Measurements from ENCODE around the gene WNT7A.
"Not testable (repeated sequence)": the region's sequence is repeated elsewhere in the genome, so short reads cannot be mapped to it uniquely, and the experiment has no call there.

Gene WNT7A

DNA sequence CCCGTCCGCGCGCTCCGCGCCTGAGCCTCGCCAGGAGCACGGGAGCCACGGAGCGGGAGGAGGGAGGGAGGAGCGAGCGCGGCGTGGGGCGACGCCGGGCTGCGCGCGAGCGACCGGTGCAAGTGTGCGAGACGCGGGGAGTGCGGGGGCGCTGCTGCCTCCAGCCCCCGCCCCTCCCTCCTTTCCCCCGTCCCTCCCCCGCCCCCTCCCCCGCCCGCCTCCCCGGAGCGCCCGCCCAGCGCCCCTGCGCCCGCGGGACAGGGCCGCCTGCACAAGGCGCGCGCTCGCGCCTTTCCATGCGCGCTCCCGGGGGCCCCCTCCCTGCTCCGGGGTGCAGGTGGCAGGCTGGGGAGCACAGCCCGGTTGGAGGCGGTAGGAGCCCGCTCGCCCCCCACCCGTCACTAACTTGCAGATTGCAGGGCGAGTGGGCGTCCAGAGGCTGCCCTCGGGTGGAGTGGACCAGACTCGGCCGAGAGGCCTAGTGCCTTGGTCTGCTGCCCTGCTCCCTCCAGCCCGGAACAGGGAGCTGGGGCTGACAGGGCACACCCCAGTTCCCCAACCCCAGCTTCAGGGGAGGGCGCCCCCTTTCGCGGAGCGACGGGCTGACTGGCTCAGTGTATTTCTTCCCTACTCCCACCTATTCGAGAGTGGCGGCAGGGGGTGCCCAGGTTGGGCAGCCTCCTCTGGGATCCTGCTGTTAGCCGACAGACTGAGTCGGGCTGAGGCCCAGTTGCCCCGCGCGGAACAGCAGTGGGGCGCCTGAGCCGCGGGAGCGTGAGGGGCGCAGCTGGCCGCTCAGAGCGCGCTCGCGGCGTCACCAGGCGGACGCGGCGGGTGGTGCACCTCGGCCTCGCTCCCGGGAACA, at the start of gene WNT7A:
Gene WNT7A, minus strand, starts transcription at position 126 of the 865 bp plus-strand sequence. CDS start 255 bp downstream, outside the sequence.
- Histone ChIP-seq H3K9me3 (ENCODE audit: insufficient read depth, low read length) (peaks cover 4% of the 10 kb centered on the region; the same call in 1 of the 2 replicates), H3K4me1 (ENCODE audit: insufficient read depth, insufficient read length) (no peaks in the 10 kb centered on the region), H3K4me3 (ENCODE audit: insufficient read length, low read depth) (peak within 1 kb of the TSS; percentile 49), H3K36me3 (ENCODE audit: insufficient read depth, insufficient read length, low read length) (no peaks in the 10 kb centered on the region), H3K27me3 (ENCODE audit: insufficient read depth, insufficient read length) (peaks cover 90% of the 10 kb centered on the region), H3K9ac (ENCODE audit: insufficient read length, low read depth) (peak within 1 kb of the TSS; percentile 72)
- DNase-seq (ENCODE audit: low read depth, low spot score), result no peak
- TF ChIP-seq ZNF274 (IDR thresholded peaks at IDR 0.05; ENCODE audit: low read depth, low read length) (no peak), YY1 (IDR thresholded peaks at IDR 0.05; ENCODE audit: insufficient read depth, insufficient read length) (no peak), SUZ12 (IDR thresholded peaks at IDR 0.05; ENCODE audit: extremely low read depth, insufficient read depth, insufficient read length) (no peak)

DNA sequence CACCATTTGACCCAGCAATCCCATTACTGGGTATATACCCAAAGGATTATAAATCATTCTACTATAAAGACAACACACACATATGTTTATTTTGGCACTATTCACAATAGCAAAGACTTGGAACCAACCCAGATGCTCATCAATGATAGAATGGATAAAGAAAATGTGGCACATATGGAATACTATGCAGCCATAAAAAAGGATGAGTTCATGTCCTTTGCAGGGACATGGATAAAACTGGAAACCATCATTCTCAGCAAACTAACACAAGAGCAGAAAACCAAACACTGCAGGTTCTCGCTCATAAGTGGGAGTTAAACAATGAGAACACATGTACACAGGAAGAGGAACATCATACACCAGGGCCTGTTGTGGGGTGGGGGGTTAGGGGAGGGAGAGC, 48.9 kb upstream of the WNT7A start:
- H3K9ac ChIP-seq (ENCODE audit: insufficient read length, low read depth); H3K36me3 ChIP-seq (ENCODE audit: insufficient read depth, insufficient read length, low read length); H3K4me3 ChIP-seq (ENCODE audit: insufficient read length, low read depth); H3K4me1 ChIP-seq (ENCODE audit: insufficient read depth, insufficient read length); DNase-seq (ENCODE audit: low read depth, low spot score): not testable (repeated sequence)
- peaks cover 27% of the 10 kb centered on the region for H3K27me3 ChIP-seq (ENCODE audit: insufficient read depth, insufficient read length)
- peaks cover 42% of the 10 kb centered on the region; the same call in 1 of the 2 replicates for H3K9me3 ChIP-seq (ENCODE audit: insufficient read depth, low read length)

DNA sequence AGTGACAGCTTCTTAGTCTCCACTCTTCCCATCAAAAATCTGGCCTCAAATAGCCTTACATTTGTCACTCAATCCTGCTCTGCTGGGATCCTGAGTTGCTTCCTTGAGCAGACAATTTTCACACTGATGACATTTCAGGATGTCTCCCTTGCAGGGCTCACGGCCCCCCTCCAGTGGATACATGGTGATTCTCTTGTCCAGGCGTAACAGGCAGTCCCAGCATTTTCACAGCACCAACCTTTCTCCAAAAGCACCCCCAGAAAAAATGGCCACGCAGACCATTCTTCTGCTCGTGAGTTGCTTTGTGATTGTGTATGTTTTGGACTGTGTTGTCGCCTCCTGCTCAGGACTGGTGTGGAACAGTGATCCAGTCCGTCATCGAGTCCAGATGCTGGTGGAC, 47.4 kb upstream of the WNT7A start:
- H3K36me3 ChIP-seq (ENCODE audit: insufficient read depth, insufficient read length, low read length), result no peaks in the 10 kb centered on the region
- no peak overlapping the region for H3K9ac ChIP-seq (ENCODE audit: insufficient read length, low read depth)
- H3K4me1 ChIP-seq (ENCODE audit: insufficient read depth, insufficient read length), result no peaks in the 10 kb centered on the region
- DNase-seq (ENCODE audit: low read depth, low spot score), result no peak
- H3K9me3 ChIP-seq (ENCODE audit: insufficient read depth, low read length), result peaks cover 39% of the 10 kb centered on the region; the same call in 1 of the 2 replicates
- TF ChIP-seq YY1 (IDR thresholded peaks at IDR 0.05; ENCODE audit: insufficient read depth, insufficient read length) (no peak), ZNF274 (IDR thresholded peaks at IDR 0.05; ENCODE audit: low read depth, low read length) (no peak), SUZ12 (IDR thresholded peaks at IDR 0.05; ENCODE audit: extremely low read depth, insufficient read depth, insufficient read length) (no peak)
- H3K27me3 ChIP-seq (ENCODE audit: insufficient read depth, insufficient read length), result peaks cover 14% of the 10 kb centered on the region
- no peak overlapping the region for H3K4me3 ChIP-seq (ENCODE audit: insufficient read length, low read depth)

DNA sequence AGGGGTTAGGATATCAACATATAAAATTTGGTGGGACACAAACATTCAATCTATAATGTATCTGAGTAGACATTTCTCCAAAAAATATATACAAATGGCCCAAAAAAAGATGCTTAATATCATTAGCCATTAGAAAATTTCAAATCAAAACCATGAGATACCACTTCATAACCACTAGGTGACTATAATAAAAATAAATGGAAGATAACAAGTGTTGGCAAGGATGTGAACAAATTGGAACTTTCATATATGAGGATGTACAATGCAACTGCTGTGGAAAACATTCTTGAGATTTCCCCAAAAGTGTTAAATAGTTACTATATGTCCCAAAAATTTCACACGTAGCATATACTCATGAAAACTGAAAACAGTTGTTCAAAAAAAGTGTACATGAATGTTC, 36.5 kb upstream of the WNT7A start:
- Histone ChIP-seq H3K27me3 (ENCODE audit: insufficient read depth, insufficient read length) (peaks cover 12% of the 10 kb centered on the region), H3K4me3 (ENCODE audit: insufficient read length, low read depth) (no peak overlapping the region), H3K4me1 (ENCODE audit: insufficient read depth, insufficient read length) (no peaks in the 10 kb centered on the region), H3K9me3 (ENCODE audit: insufficient read depth, low read length) (peaks cover 17% of the 10 kb centered on the region), H3K9ac (ENCODE audit: insufficient read length, low read depth) (no peak overlapping the region), H3K36me3 (ENCODE audit: insufficient read depth, insufficient read length, low read length) (no peaks in the 10 kb centered on the region)
- no peak for DNase-seq (ENCODE audit: low read depth, low spot score)
- TF ChIP-seq YY1 (IDR thresholded peaks at IDR 0.05; ENCODE audit: insufficient read depth, insufficient read length), result no peak
- no peak for TF ChIP-seq ZNF274 (IDR thresholded peaks at IDR 0.05; ENCODE audit: low read depth, low read length)
- TF ChIP-seq SUZ12 (IDR thresholded peaks at IDR 0.05; ENCODE audit: extremely low read depth, insufficient read depth, insufficient read length), result no peak

DNA sequence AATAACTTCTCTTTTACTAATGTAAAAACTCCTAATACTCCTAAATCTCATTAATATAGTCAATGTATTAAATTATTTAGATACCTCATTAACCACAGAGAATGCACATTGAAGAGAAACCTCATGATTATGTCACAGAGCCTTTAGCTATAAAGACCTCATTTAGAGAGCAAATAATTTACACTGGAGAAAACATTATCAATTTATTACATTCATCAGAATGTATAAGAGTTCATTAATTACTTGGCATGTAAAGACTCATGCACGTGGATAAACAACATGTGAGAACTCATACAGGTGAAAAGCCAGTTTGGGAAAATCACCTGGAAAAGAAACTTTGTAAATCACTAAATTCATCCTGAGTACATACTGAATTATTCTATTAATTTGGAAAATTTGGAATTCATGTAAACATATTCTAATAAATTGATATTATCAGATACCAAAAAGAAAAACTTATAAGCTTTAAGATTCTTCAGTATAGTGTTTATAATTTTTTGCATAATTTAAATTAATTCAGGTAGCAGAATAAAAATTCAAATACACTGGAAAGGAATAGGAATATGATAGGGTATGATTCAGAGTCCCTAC, 22.9 kb upstream of the WNT7A start:
- Histone ChIP-seq H3K27me3 (ENCODE audit: insufficient read depth, insufficient read length) (no peaks in the 10 kb centered on the region), H3K4me3 (ENCODE audit: insufficient read length, low read depth) (no peak overlapping the region), H3K36me3 (ENCODE audit: insufficient read depth, insufficient read length, low read length) (no peaks in the 10 kb centered on the region), H3K4me1 (ENCODE audit: insufficient read depth, insufficient read length) (no peaks in the 10 kb centered on the region), H3K9me3 (ENCODE audit: insufficient read depth, low read length) (peaks cover 92% of the 10 kb centered on the region), H3K9ac (ENCODE audit: insufficient read length, low read depth) (no peak overlapping the region)
- TF ChIP-seq SUZ12 (IDR thresholded peaks at IDR 0.05; ENCODE audit: extremely low read depth, insufficient read depth, insufficient read length) (no peak), ZNF274 (IDR thresholded peaks at IDR 0.05; ENCODE audit: low read depth, low read length) (peak; percentile 11), YY1 (IDR thresholded peaks at IDR 0.05; ENCODE audit: insufficient read depth, insufficient read length) (no peak)
- no peak for DNase-seq (ENCODE audit: low read depth, low spot score)

DNA sequence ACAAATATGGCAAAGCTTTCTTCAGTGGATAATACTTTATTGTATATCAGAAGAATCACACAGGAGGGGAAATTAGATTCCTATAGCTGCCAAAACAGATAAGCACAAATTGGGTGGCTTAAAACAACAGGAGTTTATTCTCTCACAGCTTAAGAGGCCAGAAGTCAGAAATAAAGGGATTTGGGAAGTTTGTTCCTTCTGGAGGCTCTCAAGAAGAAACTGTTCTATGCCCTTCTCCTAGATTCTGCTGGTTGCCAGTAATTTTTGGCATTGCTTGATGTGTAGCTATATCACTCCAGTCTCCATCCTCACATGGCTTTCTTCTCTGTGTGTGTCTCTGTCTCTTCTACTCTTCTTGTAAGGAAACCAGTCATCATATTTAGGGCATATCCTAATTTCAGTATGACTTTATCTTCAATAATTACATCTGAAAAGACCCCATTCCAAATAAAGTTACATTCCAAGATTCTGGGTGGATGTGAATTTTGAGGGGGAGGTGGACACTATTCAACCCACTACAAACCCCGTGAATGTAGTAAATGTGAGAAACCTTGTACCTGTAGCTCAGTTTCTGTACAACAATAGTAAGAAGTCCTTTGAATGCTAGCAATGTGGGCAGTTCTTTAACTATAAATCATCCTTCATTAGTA, 22.2 kb upstream of the WNT7A start:
- no peak overlapping the region for H3K9ac ChIP-seq (ENCODE audit: insufficient read length, low read depth)
- no peak for DNase-seq (ENCODE audit: low read depth, low spot score)
- H3K27me3 ChIP-seq (ENCODE audit: insufficient read depth, insufficient read length), result no peaks in the 10 kb centered on the region
- no peak overlapping the region for H3K4me3 ChIP-seq (ENCODE audit: insufficient read length, low read depth)
- no peaks in the 10 kb centered on the region for H3K4me1 ChIP-seq (ENCODE audit: insufficient read depth, insufficient read length)
- TF ChIP-seq ZNF274 (IDR thresholded peaks at IDR 0.05; ENCODE audit: low read depth, low read length), result peak; percentile 79
- no peak for TF ChIP-seq YY1 (IDR thresholded peaks at IDR 0.05; ENCODE audit: insufficient read depth, insufficient read length)
- TF ChIP-seq SUZ12 (IDR thresholded peaks at IDR 0.05; ENCODE audit: extremely low read depth, insufficient read depth, insufficient read length), result no peak
- peaks cover 86% of the 10 kb centered on the region for H3K9me3 ChIP-seq (ENCODE audit: insufficient read depth, low read length)
- no peaks in the 10 kb centered on the region for H3K36me3 ChIP-seq (ENCODE audit: insufficient read depth, insufficient read length, low read length)

DNA sequence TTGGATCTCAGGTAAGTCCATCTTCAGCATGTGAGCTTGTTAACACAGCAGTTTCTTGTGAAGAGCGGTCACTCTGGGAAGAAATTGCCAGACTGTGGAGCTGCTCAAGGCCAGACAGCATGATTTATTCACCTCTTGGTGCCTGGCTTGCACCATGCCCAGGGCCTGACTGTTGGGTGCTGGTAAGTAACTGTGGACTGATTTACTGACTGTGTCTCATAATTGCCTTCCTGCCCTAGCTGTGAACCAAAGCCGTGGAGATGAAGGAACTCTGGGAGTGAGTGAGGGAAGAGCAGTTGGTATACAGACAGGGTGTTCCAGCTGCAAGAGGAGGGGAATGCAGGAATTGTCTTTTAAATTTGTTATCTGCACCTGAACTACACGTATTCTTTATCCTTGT, 18.5 kb upstream of the WNT7A start:
- Histone ChIP-seq H3K9me3 (ENCODE audit: insufficient read depth, low read length) (peaks cover 51% of the 10 kb centered on the region), H3K9ac (ENCODE audit: insufficient read length, low read depth) (no peak overlapping the region), H3K4me1 (ENCODE audit: insufficient read depth, insufficient read length) (peaks cover 5% of the 10 kb centered on the region), H3K4me3 (ENCODE audit: insufficient read length, low read depth) (no peak overlapping the region), H3K27me3 (ENCODE audit: insufficient read depth, insufficient read length) (peaks cover 30% of the 10 kb centered on the region), H3K36me3 (ENCODE audit: insufficient read depth, insufficient read length, low read length) (no peaks in the 10 kb centered on the region)
- DNase-seq (ENCODE audit: low read depth, low spot score), result no peak
- no peak for TF ChIP-seq SUZ12 (IDR thresholded peaks at IDR 0.05; ENCODE audit: extremely low read depth, insufficient read depth, insufficient read length)
- no peak for TF ChIP-seq YY1 (IDR thresholded peaks at IDR 0.05; ENCODE audit: insufficient read depth, insufficient read length)
- no peak for TF ChIP-seq ZNF274 (IDR thresholded peaks at IDR 0.05; ENCODE audit: low read depth, low read length)

Data from NT2/D1 (cell line).